DND-41 (cell line): ENCODE measurements around the gene ASF1A.

Experiments
- ATAC-seq: fragments of 200-7000 bp; cut with Tn5 transposase; 3 replicates; pipeline ENCODE4 v1.9.1; 2021; ENCODE audit warnings: low read depth; ENCODE audit not compliant: insufficient read depth
- DNase-seq: peaks from one replicate; pipeline ENCODE4 v3.0.0-alpha.2; 2020
- H2AFZ ChIP-seq: 2 replicates; pipeline ENCODE4 v1.6.0; 2012; ENCODE audit warnings: low read depth, low read length
- H3K27ac ChIP-seq: 2 replicates; pipeline ENCODE4 v1.5.1; 2012; ENCODE audit warnings: low read length, inconsistent platforms
- H3K27me3 ChIP-seq: fragments of 200-600 bp; sonication (generic); 2 replicates; pipeline ENCODE4 v1.6.0; 2012; ENCODE audit warnings: low read length, mild to moderate bottlenecking, inconsistent platforms; ENCODE audit not compliant: insufficient read depth, poor library complexity
- H3K36me3 ChIP-seq: 2 replicates; pipeline ENCODE4 v1.5.1; 2012; ENCODE audit warnings: low read length, inconsistent platforms; ENCODE audit not compliant: insufficient read depth
- H3K4me1 ChIP-seq: 2 replicates; pipeline ENCODE4 v1.5.1; 2012; ENCODE audit warnings: mild to moderate bottlenecking, low read length; ENCODE audit not compliant: insufficient read depth
- H3K4me2 ChIP-seq: 2 replicates; pipeline ENCODE4 v1.6.0; 2012; ENCODE audit warnings: mild to moderate bottlenecking, moderate library complexity, low read length, inconsistent platforms; ENCODE audit not compliant: insufficient read depth
- H3K4me3 ChIP-seq, 2 experiments: fragments of 200-600 bp in 1 of 2; shearing (Covaris generic) in 1 of 2; 2 replicates each; pipeline ENCODE4 v1.5.1; 2012 to 2016; ENCODE audit warnings: inconsistent platforms in 2 of 2, low read length in 2 of 2, mild to moderate bottlenecking in 2 of 2, low read depth in 1 of 2, moderate library complexity in 1 of 2
- H3K79me2 ChIP-seq: 2 replicates; pipeline ENCODE4 v1.6.0; 2012; ENCODE audit warnings: low read length, inconsistent platforms; ENCODE audit not compliant: insufficient read depth
- H3K9ac ChIP-seq: 2 replicates; pipeline ENCODE4 v1.6.0; 2012; ENCODE audit warnings: low read depth, mild to moderate bottlenecking, inconsistent platforms, low read length, moderate library complexity
- H3K9me3 ChIP-seq: 2 replicates; pipeline ENCODE4 v1.5.1; 2012; ENCODE audit warnings: low read length, moderate library complexity, mild to moderate bottlenecking, inconsistent platforms; ENCODE audit not compliant: insufficient read depth, severe bottlenecking
- H4K20me1 ChIP-seq: 2 replicates; pipeline ENCODE4 v1.6.0; 2012; ENCODE audit warnings: low read length; ENCODE audit not compliant: insufficient read depth
- EZH2 ChIP-seq: IDR thresholded peaks from 3 replicates; pipeline ENCODE4 v1.6.1; 2012; ENCODE audit warnings: borderline replicate concordance, low read depth, mild to moderate bottlenecking, moderate library complexity, low read length, inconsistent platforms; ENCODE audit not compliant: severe bottlenecking
- TF ChIP-seq, protein P1 (sequence below): IDR thresholded peaks from 2 replicates; pipeline ENCODE4 v1.5.1; 2012; ENCODE audit warnings: borderline replicate concordance, low read length, moderate library complexity, mild to moderate bottlenecking; ENCODE audit not compliant: poor library complexity, severe bottlenecking; ENCODE audit errors: extremely low read depth

The ASF1A gene

DNA sequence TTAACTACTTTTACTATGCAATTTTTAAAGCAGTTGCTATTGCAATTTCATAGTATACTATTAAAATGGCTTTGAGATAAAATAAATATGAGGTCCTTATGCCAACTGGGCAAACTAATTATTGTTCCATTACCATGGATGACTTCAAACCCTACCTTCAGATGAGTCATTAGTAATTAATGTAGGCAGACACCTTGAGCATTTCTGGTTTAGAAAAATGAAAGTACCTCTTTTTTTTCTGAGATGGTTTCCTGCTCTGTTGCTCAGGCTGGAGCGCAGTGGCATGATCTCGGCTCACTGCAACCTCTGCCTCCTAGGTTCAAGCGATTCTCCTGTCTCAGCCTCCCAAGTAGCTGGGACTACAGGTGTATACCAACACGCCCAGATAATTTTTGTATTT is 11.9 kb downstream of the ASF1A start:
- Histone ChIP-seq H4K20me1 (peaks cover 17% of the 10 kb centered on the region; the same call in 1 of the 2 replicates), H3K36me3 (peaks cover 96% of the 10 kb centered on the region)

DNA sequence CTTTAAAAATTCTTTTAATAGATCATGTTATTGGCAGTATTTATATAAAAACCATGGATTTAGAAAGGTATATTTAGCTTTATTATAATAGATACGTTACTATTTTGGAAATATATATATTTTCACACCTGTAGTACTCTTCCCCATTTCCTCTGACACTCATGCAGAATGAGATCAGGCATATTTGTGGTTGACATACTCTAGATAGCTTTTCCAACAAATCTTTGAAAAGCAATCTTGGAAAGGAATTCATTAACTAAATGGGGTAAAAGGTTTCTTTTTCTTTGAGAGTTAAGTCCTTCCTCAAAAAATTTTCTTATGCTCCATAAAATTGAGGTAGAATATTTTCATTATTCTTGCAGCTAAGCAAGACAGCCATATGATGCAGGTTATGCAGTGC is 14.5 kb downstream of the ASF1A start:
- Histone ChIP-seq H3K36me3 (peaks cover 97% of the 10 kb centered on the region), H3K9me3 (no peaks in the 10 kb centered on the region), H2AFZ (no peak overlapping the region), H4K20me1 (peaks cover 10% of the 10 kb centered on the region; the same call in 1 of the 2 replicates), H3K4me1 (no peaks in the 10 kb centered on the region), H3K79me2 (peaks cover 48% of the 10 kb centered on the region), H3K27me3 (no peaks in the 10 kb centered on the region), H3K27ac (no peak overlapping the region), H3K4me3 (no peak overlapping the region), H3K9ac (no peak overlapping the region), H3K4me2 (no peak overlapping the region)
- no peak for TF ChIP-seq EZH2
- TF ChIP-seq, protein P1, sequence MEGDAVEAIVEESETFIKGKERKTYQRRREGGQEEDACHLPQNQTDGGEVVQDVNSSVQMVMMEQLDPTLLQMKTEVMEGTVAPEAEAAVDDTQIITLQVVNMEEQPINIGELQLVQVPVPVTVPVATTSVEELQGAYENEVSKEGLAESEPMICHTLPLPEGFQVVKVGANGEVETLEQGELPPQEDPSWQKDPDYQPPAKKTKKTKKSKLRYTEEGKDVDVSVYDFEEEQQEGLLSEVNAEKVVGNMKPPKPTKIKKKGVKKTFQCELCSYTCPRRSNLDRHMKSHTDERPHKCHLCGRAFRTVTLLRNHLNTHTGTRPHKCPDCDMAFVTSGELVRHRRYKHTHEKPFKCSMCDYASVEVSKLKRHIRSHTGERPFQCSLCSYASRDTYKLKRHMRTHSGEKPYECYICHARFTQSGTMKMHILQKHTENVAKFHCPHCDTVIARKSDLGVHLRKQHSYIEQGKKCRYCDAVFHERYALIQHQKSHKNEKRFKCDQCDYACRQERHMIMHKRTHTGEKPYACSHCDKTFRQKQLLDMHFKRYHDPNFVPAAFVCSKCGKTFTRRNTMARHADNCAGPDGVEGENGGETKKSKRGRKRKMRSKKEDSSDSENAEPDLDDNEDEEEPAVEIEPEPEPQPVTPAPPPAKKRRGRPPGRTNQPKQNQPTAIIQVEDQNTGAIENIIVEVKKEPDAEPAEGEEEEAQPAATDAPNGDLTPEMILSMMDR, result no peak
- ATAC-seq (no peak), DNase-seq (no peak)

More for the DNA sequence above, 11.9 kb downstream of the ASF1A start:
- Histone ChIP-seq H3K9ac (no peak overlapping the region), H3K27me3 (no peaks in the 10 kb centered on the region), H3K79me2 (peaks cover 74% of the 10 kb centered on the region), H3K27ac (no peak overlapping the region), H2AFZ (no peak overlapping the region), H3K4me2 (no peak overlapping the region), H3K9me3 (no peaks in the 10 kb centered on the region), H3K4me1 (peaks cover 4% of the 10 kb centered on the region; the same call in 1 of the 2 replicates), H3K4me3 (no peak overlapping the region)
- DNase-seq (no peak), ATAC-seq (no peak)
- no peak for TF ChIP-seq EZH2
- TF ChIP-seq, protein P1, result no peak

DNA sequence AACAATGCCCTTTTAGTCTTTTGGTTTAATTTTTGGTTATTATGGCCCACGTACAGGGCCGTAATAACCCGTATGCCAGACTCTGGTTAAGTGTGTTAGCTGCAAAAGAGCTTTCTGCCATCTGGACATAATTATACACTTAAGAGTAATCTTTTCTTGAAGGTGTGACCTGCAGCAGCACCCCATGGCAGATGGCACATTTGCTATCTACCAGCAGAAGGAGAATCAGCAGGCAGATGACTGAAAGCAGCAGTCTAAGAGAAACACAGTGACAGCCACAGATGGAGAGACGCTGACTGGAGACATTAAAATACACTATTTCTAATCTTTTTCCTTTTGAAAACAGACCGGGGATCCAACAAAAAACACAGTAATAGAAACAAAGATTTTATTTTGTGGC is 18.7 kb downstream of the ASF1A start:
- no peak for TF ChIP-seq EZH2
- TF ChIP-seq, protein P1, result no peak
- no peaks in the 10 kb centered on the region for H3K27me3 ChIP-seq
- ATAC-seq (no peak), DNase-seq (no peak)
- H3K36me3 ChIP-seq, result peaks cover 92% of the 10 kb centered on the region
- H2AFZ ChIP-seq, result no peak overlapping the region
- H3K4me3 ChIP-seq, result no peak overlapping the region
- H3K79me2 ChIP-seq, result peaks cover 12% of the 10 kb centered on the region; the same call in 1 of the 2 replicates
- H3K9me3 ChIP-seq, result no peaks in the 10 kb centered on the region
- no peaks in the 10 kb centered on the region; the same call in 1 of the 2 replicates for H4K20me1 ChIP-seq
- H3K4me1 ChIP-seq, result no peaks in the 10 kb centered on the region
- no peak overlapping the region for H3K4me2 ChIP-seq
- H3K9ac ChIP-seq, result no peak overlapping the region
- H3K27ac ChIP-seq, result no peak overlapping the region

DNA sequence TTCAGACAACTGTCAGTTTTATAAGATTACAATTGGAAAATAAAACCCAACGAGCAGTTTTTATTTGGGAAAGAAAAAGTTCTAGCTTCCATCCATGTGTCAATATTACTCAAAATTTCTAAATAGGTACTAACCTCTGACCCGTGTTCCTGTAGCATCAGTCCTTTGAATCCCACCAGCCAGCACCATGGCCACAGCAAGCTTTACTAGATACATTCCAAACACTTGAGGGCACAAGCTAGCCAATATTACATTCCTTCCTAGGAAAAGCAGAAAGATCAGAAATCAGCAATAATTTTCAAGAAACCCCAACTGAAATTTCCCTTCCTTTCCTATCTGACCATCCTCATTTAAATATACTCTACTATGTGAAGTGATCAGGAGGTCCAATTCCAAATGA is 19.2 kb downstream of the ASF1A start:
- Histone ChIP-seq H3K36me3 (peaks cover 92% of the 10 kb centered on the region), H3K9ac (no peak overlapping the region), H3K4me3 (no peak overlapping the region), H3K4me1 (no peaks in the 10 kb centered on the region), H3K27ac (no peak overlapping the region), H3K27me3 (no peaks in the 10 kb centered on the region), H2AFZ (no peak overlapping the region), H3K9me3 (no peaks in the 10 kb centered on the region), H3K79me2 (peaks cover 7% of the 10 kb centered on the region; the same call in 1 of the 2 replicates), H3K4me2 (no peak overlapping the region), H4K20me1 (no peaks in the 10 kb centered on the region; the same call in 1 of the 2 replicates)
- ATAC-seq (no peak), DNase-seq (no peak)
- no peak for TF ChIP-seq EZH2
- TF ChIP-seq, protein P1, result no peak
